Heart left ventricle (tissue), 16 donors: ENCODE results near the gene DHDDS. TPM values are rescaled to one million over a fixed set of nuclear protein-coding genes. Genes with fewer than 3 reads are reported as not detected.

Source experiments
- ATAC-seq, 4 donors: fragments of 200-7000 bp; cut with Tn5 transposase; one replicate each; pipeline ENCODE4 v1.9.1; 2020 to 2022; ENCODE audit warnings: moderate library complexity in 4 of 4, mild to moderate bottlenecking in 3 of 4, moderate number of reproducible peaks in 1 of 4
- DNase-seq, 5 donors: peaks; one replicate each; pipeline ENCODE4 v3.0.0-alpha.2; 2020
- H3K27ac ChIP-seq, 12 donors: fragments of 200-600 bp; sonication (generic) in 4 of 12; one replicate each; pipeline versions ENCODE4 v1.5.0 to v1.8.0; 2016 to 2022; ENCODE audit warnings: mild to moderate bottlenecking in 2 of 12
- H3K27me3 ChIP-seq, 9 donors: fragments of 200-600 bp; sonication (generic) in 2 of 9; one replicate each; pipeline versions ENCODE4 v1.5.1 to v1.8.0; 2016 to 2022; ENCODE audit warnings: mild to moderate bottlenecking in 3 of 9
- H3K36me3 ChIP-seq, 9 donors: fragments of 200-600 bp; sonication (generic) in 2 of 9; one replicate each; pipeline versions ENCODE4 v1.5.0 to v1.8.0; 2018 to 2022; ENCODE audit warnings: mild to moderate bottlenecking in 2 of 9
- H3K4me1 ChIP-seq, 12 donors: fragments of 200-600 bp; sonication (generic) in 4 of 12; one replicate each; pipeline versions ENCODE4 v1.5.0 to v1.8.0; 2016 to 2022; ENCODE audit warnings: mild to moderate bottlenecking in 3 of 12
- H3K4me3 ChIP-seq, 12 donors: fragments of 200-600 bp; sonication (generic) in 4 of 12; one replicate each; pipeline versions ENCODE4 v1.5.0 to v1.8.0; 2017 to 2022; ENCODE audit warnings: mild to moderate bottlenecking in 9 of 12, moderate library complexity in 4 of 12
- H3K9me3 ChIP-seq, 12 donors: fragments of 200-600 bp; sonication (generic) in 4 of 12; one replicate each; pipeline versions ENCODE4 v1.5.0 to v1.8.0; 2016 to 2022; ENCODE audit warnings: mild to moderate bottlenecking in 1 of 12
- CTCF ChIP-seq, 12 donors: fragments of 200-600 bp; sonication (generic) in 4 of 12; IDR thresholded peaks; one replicate each; pipeline versions ENCODE4 v1.5.0 to v1.8.0; 2018 to 2022; ENCODE audit warnings: antibody characterized with exemption in 12 of 12, mild to moderate bottlenecking in 5 of 12
- POLR2A ChIP-seq, 2 donors: fragments of 450-650 bp; IDR thresholded peaks; one replicate each; pipeline ENCODE4 v1.6.1; 2017; ENCODE audit warnings: antibody characterized with exemption in 2 of 2, mild to moderate bottlenecking in 2 of 2, moderate library complexity in 2 of 2
- WGBS, 4 donors: extraction: QIAGEN DNeasy Blood & Tissue Kit in 2 of 4; methylation state at CpG; one replicate each; pipeline versions ENCODE4 v1.1.5 to v1.1.7; 2013 to 2018; 5-methylcytosine and 5-hydroxymethylcytosine counted together
- intact Hi-C, 10 donors: fragments of 100-400 bp; cut with DNase I; formaldehyde crosslinking; loops; one replicate each; pipeline versions ENCODE4 v1.11.1 to v1.14.2; 2022
- polyA plus RNA-seq, 2 donors: library from polyadenylated mRNA; stranded (reverse); fragments of 200-250 nt; gene quantifications; one replicate each; pipeline ENCODE4 v1.2.3, GENCODE V29; 2013
- total RNA-seq, 9 donors: library from RNA; depleted of rRNA in 2 of 9; stranded (reverse); fragments of >200 nt in 2 of 9; fragmentation: NEBNext Ultra II Directional in 3 of 9; extraction: Animal tissue kit (Norgen Biotek cat#: 25700) in 3 of 9; gene quantifications; one replicate each; pipeline versions ENCODE4 v1.1.0 to v1.2.4, GENCODE V29; 2016 to 2023
- donor health status: ischemic (EF 13 %, LVEDD 7.1; RV severe dilation, severe dysfunction).
- donor health status: healthy with polysubstance abuse.
- donor health status: DM: no; HTN: yes; CAD: no.
- donor health status: DM: no; HTN: no; CAD: no.
- donor health status: ischemic (EF 25% LVEDD 6.9; RV normal size, moderate dysfunction).
- donor health status: ischemic (EF 25% LVEDD 5.7; RV mildly dilated, moderate dysfunction).
- donor health status: healthy.
- donor health status: DM: yes; HTN: yes; CAD: no.
- donor health status: ischemic (EF 35%, LVEDD 5.7; RV mildly dilated, moderate dysfunction).
- donor health status: nonischemic (EF 11% LVEDD 7.7; RV severe dilation, severe dysfunction).
- donor health status: DM: yes; HTN: yes; CAD: no.
- donor health status: PGD.
- donor health status: ischemic (EF 29% LVEDD 5.4; RV normal size, mild dysfunction).
- donor health status: nonischemic (EF 23%, LVEDD 6.1; RV moderate dilation, normal function).

Gene DHDDS
- total and polyA plus RNA-seq, 11 donors, result 14.1 to 45.0 (median 29.9) TPM

GRCh38 chr1:26490155-26490554, 58.0 kb downstream of the DHDDS start:
- Histone ChIP-seq H3K27ac (no peak overlapping the region), H3K4me3 (no peak overlapping the region), H3K36me3 (no peaks in the 10 kb centered on the region), H3K4me1 (no peaks in the 10 kb centered on the region), H3K9me3 (no peaks in the 10 kb centered on the region), H3K27me3 (no peaks in the 10 kb centered on the region)
- ATAC-seq (no peak), DNase-seq (no peak)
- WGBS, 4 donors, result 90 to 97% (median 93%) methylated on average over 4 of the region's 4 CpGs
- no peak for TF ChIP-seq POLR2A (IDR thresholded peaks at IDR 0.05)
- intact Hi-C loops, result loop anchor here in 1 of 10 donors (10.0 kb wide), 1 partner anchor 385 kb away; no protein-coding TSS in a partner anchor

- H3K27me3 ChIP-seq, result no peaks in the 10 kb centered on the region
- no peaks in the 10 kb centered on the region for H3K9me3 ChIP-seq
- no peak for TF ChIP-seq POLR2A (IDR thresholded peaks at IDR 0.05)
- H3K27ac ChIP-seq, result no peak overlapping the region
- H3K36me3 ChIP-seq, result no peaks in the 10 kb centered on the region
- no peak overlapping the region for H3K4me3 ChIP-seq
- no peaks in the 10 kb centered on the region for H3K4me1 ChIP-seq
- ATAC-seq (no peak), DNase-seq (no peak)
- WGBS, 4 donors, result 64 to 72% (median 70%) methylated on average over 3 of the region's 3 CpGs
- intact Hi-C loops, result loop anchor here in 1 of 10 donors (10.0 kb wide), 1 partner anchor 382 kb away; no protein-coding TSS in a partner anchor
Measured at GRCh38 chr1:26493267-26493666, 61.1 kb downstream of the DHDDS start.

- Histone ChIP-seq H3K36me3 (no peaks in the 10 kb centered on the region), H3K27ac (no peak overlapping the region), H3K4me3 (no peak overlapping the region), H3K9me3 (no peaks in the 10 kb centered on the region), H3K27me3 (no peaks in the 10 kb centered on the region), H3K4me1 (no peaks in the 10 kb centered on the region)
- 86 to 96% (median 90%) methylated on average over 3 of the region's 3 CpGs for WGBS, 4 donors
- TF ChIP-seq POLR2A (IDR thresholded peaks at IDR 0.05) (no peak), CTCF (IDR thresholded peaks at IDR 0.05) (no peak)
- intact Hi-C loops, result loop anchor here in 1 of 10 donors (10.0 kb wide), 1 partner anchor 381 kb away; no protein-coding TSS in a partner anchor
- DNase-seq (no peak), ATAC-seq (no peak)
Measured at GRCh38 chr1:26493938-26494337, 61.8 kb downstream of the DHDDS start.

- WGBS, 4 donors, result 31 to 68% (median 45%) methylated on average over 4 of the region's 4 CpGs
- Histone ChIP-seq H3K9me3 (no peaks in the 10 kb centered on the region), H3K27me3 (no peaks in the 10 kb centered on the region), H3K4me3 (no peak overlapping the region), H3K27ac (no peak overlapping the region), H3K36me3 (no peaks in the 10 kb centered on the region), H3K4me1 (peaks cover 0 to 19% (median 12%) of the 10 kb centered on the region in 12 donors)
- DNase-seq (peak in 1 of 5 donors; percentile 29), ATAC-seq (no peak)
- intact Hi-C loops, result loop anchor here in 1 of 10 donors (10.0 kb wide), 1 partner anchor 378 kb away; no protein-coding TSS in a partner anchor
- no peak for TF ChIP-seq POLR2A (IDR thresholded peaks at IDR 0.05)
- TF ChIP-seq CTCF (IDR thresholded peaks at IDR 0.05), result no peak
Measured at GRCh38 chr1:26496861-26497260, 64.7 kb downstream of the DHDDS start.

- intact Hi-C loops, result loop anchor here in 1 of 10 donors (10.0 kb wide), 1 partner anchor 376 kb away; no protein-coding TSS in a partner anchor
- no peak for DNase-seq
- no peak overlapping the region for H3K4me3 ChIP-seq
- no peak overlapping the region for H3K27ac ChIP-seq
- no peaks in the 10 kb centered on the region for H3K9me3 ChIP-seq
- H3K27me3 ChIP-seq, result no peaks in the 10 kb centered on the region
- TF ChIP-seq POLR2A (IDR thresholded peaks at IDR 0.05) (no peak), CTCF (IDR thresholded peaks at IDR 0.05) (no peak)
- no peak for ATAC-seq
- no peaks in the 10 kb centered on the region for H3K36me3 ChIP-seq
- WGBS, 4 donors, result 93 to 96% (median 95%) methylated on average over 7 of the region's 7 CpGs
- peaks cover 0 to 19% (median 13%) of the 10 kb centered on the region in 12 donors for H3K4me1 ChIP-seq
Measured at GRCh38 chr1:26498894-26499293, 66.8 kb downstream of the DHDDS start.
